NCI-H146 treated with DMSO at 0.1 percent for 48 hours (cell line): ENCODE results near the gene TRRAP.
"Not testable (repeated sequence)": the region's sequence is repeated elsewhere in the genome, so short reads cannot be mapped to it uniquely, and the experiment has no call there.

Source experiments
- DNase-seq: peaks from one replicate; lab custom pipeline; 2025; ENCODE audit not compliant: unreplicated experiment; lab: John Stamatoyannopoulos, UW

The TRRAP gene

GRCh38 chr7:99046262-99046661, 167.9 kb downstream of the TRRAP start:
- not testable (repeated sequence) for DNase-seq

- no peak for DNase-seq
These were observed 168.4 kb downstream of the TRRAP start for GRCh38 chr7:99046722-99047121.

GRCh38 chr7:99047526-99048077, 169.3 kb downstream of the TRRAP start:
- no peak for DNase-seq

- no peak for DNase-seq
These were observed 172.6 kb downstream of the TRRAP start for GRCh38 chr7:99050971-99051370.

GRCh38 chr7:99054781-99055180, 176.4 kb downstream of the TRRAP start:
- DNase-seq: no peak

GRCh38 chr7:99061001-99061776, 182.9 kb downstream of the TRRAP start:
- no peak for DNase-seq
